ENCODE results near the gene CRTC2. TPM values are rescaled to one million over a fixed set of nuclear protein-coding genes. Genes with fewer than 3 reads are reported as not detected.

CRTC2 gene
- total RNA-seq, 1 experiment from 2014 or later, result 45.7 TPM

GRCh38 chr1:153977250-153978240, 19.1 kb upstream of the CRTC2 start, which contains the start of gene JTB:
JTB (minus strand) TSS chr1:153977674; CDS start chr1:153977252, 422 bp downstream.
- Histone ChIP-seq H3K79me1 (ENCODE audit: insufficient read depth, low read depth, low read length, poor library complexity, severe bottlenecking) (no peaks in the 10 kb centered on the region), H2AK5ac (ENCODE audit: insufficient read length, low read length) (no peak within 1 kb of the TSS), H3K27me3 (ENCODE audit: insufficient read depth, low read length) (no peaks in the 10 kb centered on the region), H4K8ac (replicated peaks; ENCODE audit: insufficient read length, low read depth, low read length) (no peak within 1 kb of the TSS), H3K27ac (ENCODE audit: insufficient read length, low read depth, low read length) (no peak within 1 kb of the TSS), H3K14ac (ENCODE audit: insufficient read depth, low read length) (peak within 1 kb of the TSS; percentile 17), H2BK12ac (ENCODE audit: insufficient read length, low read depth, low read length) (no peak within 1 kb of the TSS), H3K23me2 (ENCODE audit: insufficient read length, low read depth, low read length, poor library complexity, severe bottlenecking) (peaks cover 9% of the 10 kb centered on the region), H3K56ac (ENCODE audit: insufficient read length, low read depth, low read length) (no peak within 1 kb of the TSS), H4K5ac (ENCODE audit: insufficient read length, low read depth, low read length) (no peak within 1 kb of the TSS), H4K91ac (ENCODE audit: insufficient read length, low read depth, low read length) (no peak within 1 kb of the TSS), H3K18ac (ENCODE audit: insufficient read length, low read depth, low read length) (no peak within 1 kb of the TSS), H3K4me2 (ENCODE audit: insufficient read depth, insufficient read length, low read length) (peak within 1 kb of the TSS; percentile 94), H3K9ac (ENCODE audit: extremely low read depth, insufficient read length, low read length) (peak within 1 kb of the TSS; percentile 82), H2AFZ (ENCODE audit: low read length) (no peak within 1 kb of the TSS), H3K4me1 (ENCODE audit: insufficient read depth, low read length) (no peaks in the 10 kb centered on the region), H4K20me1 (ENCODE audit: control insufficient read depth, insufficient read depth, insufficient read length) (no peaks in the 10 kb centered on the region), H3T11ph (ENCODE audit: low read length) (no peak within 1 kb of the TSS), H3K23ac (ENCODE audit: insufficient read length, low read depth, low read length) (no peak within 1 kb of the TSS), H2BK120ac (ENCODE audit: low read depth, low read length, poor library complexity, severe bottlenecking) (no peak within 1 kb of the TSS), H2BK5ac (ENCODE audit: insufficient read length, low read length) (no peak within 1 kb of the TSS), H3K4ac (ENCODE audit: low read depth, low read length) (no peak within 1 kb of the TSS), H3K9me3 (ENCODE audit: control insufficient read depth, low read depth, low read length) (no peaks in the 10 kb centered on the region), H3K79me2 (ENCODE audit: insufficient read depth, low read length) (no peaks in the 10 kb centered on the region), H2BK15ac (ENCODE audit: low read depth, low read length) (no peak within 1 kb of the TSS), H2BK20ac (ENCODE audit: low read depth, low read length, poor library complexity, severe bottlenecking) (no peak within 1 kb of the TSS)
- Mint-ChIP-seq H3K36me3 (ENCODE audit: insufficient read depth in 1 of 3, low read depth in 3 of 3) (peaks cover 27 to 70% (median 60%) of the 10 kb centered on the region in 3 experiments), H3K4me1 (peaks cover 19 to 29% of the 10 kb centered on the region in 2 experiments), H3K4me3 (peak within 1 kb of the TSS; percentile 95 to 99), H3K27me3 (ENCODE audit: low read depth) (no peaks in the 10 kb centered on the region), H3K9me3 (no peaks in the 10 kb centered on the region), H3K27ac (peak within 1 kb of the TSS; percentile 91 to 99 (median 98))
- no CpG with 5 or more reads among the region's 75 CpGs for WGBS (ENCODE audit: extremely low coverage, insufficient read length, low lambda C conversion rate)
- no peak for TF ChIP-seq CTCF (conservative IDR thresholded peaks at IDR 0.05)
- DNase-seq, result peak; percentile 82
